Neutrophil (primary cell): ENCODE results near the gene B3GNT7.

Experiments
- H3K27ac ChIP-seq: fragments of 200-600 bp; sonication (generic); 2 replicates; pipeline ENCODE4 v1.5.1; 2016; ENCODE audit warnings: mild to moderate bottlenecking, moderate library complexity
- H3K27me3 ChIP-seq: fragments of 200-600 bp; sonication (generic); 2 replicates; pipeline ENCODE4 v1.6.0; 2016; ENCODE audit warnings: mild to moderate bottlenecking
- H3K36me3 ChIP-seq: fragments of 200-600 bp; sonication (generic); 2 replicates; pipeline ENCODE4 v1.5.1; 2017
- H3K4me1 ChIP-seq, 2 experiments: fragments of 200-600 bp in 1 of 2; sonication (generic) in 1 of 2; 1 replicate in 1 of 2; 2 replicates in 1 of 2; pipeline versions ENCODE4 v1.5.1 to v1.6.1; 2013 to 2016; ENCODE audit warnings: low read depth in 1 of 2, low read length in 1 of 2, mild to moderate bottlenecking in 1 of 2, moderate library complexity in 1 of 2; ENCODE audit not compliant: control insufficient read depth in 1 of 2, insufficient read depth in 1 of 2
- H3K4me3 ChIP-seq, 2 experiments: fragments of 200-600 bp in 1 of 2; sonication (generic) in 1 of 2; 1 replicate in 1 of 2; 2 replicates in 1 of 2; pipeline ENCODE4 v1.5.1; 2013 to 2016; ENCODE audit warnings: low read depth in 1 of 2, low read length in 1 of 2, mild to moderate bottlenecking in 1 of 2, moderate library complexity in 1 of 2
- H3K9me3 ChIP-seq: fragments of 200-600 bp; sonication (generic); 2 replicates; pipeline ENCODE4 v1.5.1; 2016
- TF ChIP-seq, protein P1 (sequence below): fragments of 200-600 bp; sonication (generic); IDR thresholded peaks from 2 replicates; pipeline ENCODE4 v1.5.1; 2016; ENCODE audit warnings: antibody characterized with exemption

B3GNT7 gene

DNA sequence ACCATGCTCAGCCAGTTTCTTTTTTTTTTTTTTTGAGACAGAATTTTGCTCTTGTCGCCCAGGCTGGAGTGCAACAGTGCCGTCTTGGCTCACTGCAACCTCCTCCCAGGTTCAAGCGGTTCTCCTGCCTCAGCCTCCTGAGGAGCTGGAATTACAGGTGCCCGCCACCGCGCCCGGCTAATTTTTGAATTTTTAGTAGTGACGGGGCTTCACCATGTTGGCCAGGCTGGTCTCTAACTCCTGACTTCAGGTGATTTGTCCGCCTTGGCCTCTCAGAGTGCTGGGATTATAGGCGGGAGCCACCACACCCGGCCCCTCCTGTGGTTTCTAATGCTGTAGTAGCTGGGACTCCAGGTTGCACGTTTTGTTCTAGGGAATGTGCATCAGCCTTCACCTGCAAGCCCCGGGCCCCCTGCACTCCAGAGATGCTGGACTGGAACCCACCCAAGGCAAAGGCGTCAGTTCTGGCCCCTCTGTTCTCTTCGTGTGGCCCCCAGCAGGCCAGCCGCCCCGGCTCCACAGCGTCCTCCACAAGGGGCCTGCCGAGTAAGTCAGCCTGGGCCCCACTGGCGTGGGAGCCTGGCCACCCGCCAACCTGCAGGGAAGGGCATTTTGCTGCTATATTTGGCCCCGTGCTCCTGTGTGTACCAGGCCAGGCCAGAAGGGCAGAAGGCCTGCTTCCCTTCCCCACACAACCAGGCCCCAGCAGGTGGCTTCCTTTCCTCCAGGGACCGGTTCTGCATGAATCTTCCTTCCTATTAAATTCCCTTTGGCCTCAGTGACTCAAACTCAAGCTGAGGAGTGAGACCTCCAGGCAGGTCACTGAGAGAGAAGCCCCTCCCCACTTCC is 25.7 kb upstream of the B3GNT7 start:
- Histone ChIP-seq H3K27me3 (no peaks in the 10 kb centered on the region), H3K36me3 (no peaks in the 10 kb centered on the region), H3K4me3 (no peak overlapping the region), H3K27ac (no peak overlapping the region), H3K9me3 (no peaks in the 10 kb centered on the region), H3K4me1 (peaks cover 6 to 11% of the 10 kb centered on the region in 2 experiments)
- TF ChIP-seq, protein P1, sequence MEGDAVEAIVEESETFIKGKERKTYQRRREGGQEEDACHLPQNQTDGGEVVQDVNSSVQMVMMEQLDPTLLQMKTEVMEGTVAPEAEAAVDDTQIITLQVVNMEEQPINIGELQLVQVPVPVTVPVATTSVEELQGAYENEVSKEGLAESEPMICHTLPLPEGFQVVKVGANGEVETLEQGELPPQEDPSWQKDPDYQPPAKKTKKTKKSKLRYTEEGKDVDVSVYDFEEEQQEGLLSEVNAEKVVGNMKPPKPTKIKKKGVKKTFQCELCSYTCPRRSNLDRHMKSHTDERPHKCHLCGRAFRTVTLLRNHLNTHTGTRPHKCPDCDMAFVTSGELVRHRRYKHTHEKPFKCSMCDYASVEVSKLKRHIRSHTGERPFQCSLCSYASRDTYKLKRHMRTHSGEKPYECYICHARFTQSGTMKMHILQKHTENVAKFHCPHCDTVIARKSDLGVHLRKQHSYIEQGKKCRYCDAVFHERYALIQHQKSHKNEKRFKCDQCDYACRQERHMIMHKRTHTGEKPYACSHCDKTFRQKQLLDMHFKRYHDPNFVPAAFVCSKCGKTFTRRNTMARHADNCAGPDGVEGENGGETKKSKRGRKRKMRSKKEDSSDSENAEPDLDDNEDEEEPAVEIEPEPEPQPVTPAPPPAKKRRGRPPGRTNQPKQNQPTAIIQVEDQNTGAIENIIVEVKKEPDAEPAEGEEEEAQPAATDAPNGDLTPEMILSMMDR = no peak

DNA sequence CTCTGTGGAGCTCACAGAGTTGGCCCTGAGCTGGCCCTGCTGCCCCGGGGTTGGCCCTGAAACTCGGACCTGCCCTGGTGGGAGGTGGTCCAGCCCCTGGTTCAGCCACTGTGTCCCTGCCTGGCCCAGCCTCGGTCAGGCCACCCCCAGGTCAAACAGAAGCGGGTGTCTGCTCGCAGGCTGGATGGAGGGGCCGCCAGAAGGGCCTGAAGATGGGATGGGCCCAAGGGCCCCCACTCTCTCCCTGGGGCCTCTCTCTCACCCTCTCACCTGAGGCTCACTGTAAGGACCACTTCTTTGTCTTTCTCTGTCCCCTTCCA is 25.1 kb upstream of the B3GNT7 start:
- H3K27me3 ChIP-seq = no peaks in the 10 kb centered on the region
- peaks cover 3 to 7% of the 10 kb centered on the region in 2 experiments for H3K4me1 ChIP-seq
- TF ChIP-seq, protein P1 = no peak
- H3K27ac ChIP-seq = no peak overlapping the region
- H3K9me3 ChIP-seq = no peaks in the 10 kb centered on the region
- H3K36me3 ChIP-seq = no peaks in the 10 kb centered on the region
- no peak overlapping the region for H3K4me3 ChIP-seq

DNA sequence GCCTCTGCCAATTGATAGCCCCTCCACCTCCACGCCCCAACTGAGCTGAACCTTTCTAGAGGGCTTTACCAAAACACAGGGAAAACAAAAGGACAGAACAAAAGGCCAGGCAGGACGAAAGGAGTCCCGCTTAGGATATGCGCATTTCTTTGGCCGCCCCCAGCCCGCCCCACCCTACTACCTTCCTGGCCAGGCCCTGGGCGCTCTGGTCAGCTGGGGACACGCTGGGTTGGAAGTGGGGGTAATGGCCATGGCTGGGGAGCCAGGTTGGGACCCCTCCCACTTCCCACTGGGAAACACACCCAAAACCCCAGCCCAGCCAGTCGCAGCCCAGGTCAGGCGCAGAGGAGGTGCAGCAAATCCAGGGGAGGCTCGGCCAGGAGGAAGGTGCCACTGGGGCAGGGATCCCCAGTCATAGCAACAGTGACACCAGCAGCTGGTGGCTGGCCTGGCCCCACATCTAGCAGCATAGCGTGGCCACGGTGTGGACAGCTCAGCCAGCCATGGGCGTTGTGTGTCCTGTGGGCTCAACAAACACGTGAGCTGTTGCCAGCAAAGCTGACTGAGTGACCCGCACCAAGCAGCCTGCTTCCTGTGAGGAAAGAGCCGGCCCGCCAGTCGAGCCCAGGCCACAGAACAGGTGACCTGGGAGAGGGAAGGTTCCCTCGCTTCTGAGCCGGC is 24.6 kb upstream of the B3GNT7 start:
- peaks cover 3 to 7% of the 10 kb centered on the region in 2 experiments for H3K4me1 ChIP-seq
- H3K9me3 ChIP-seq = no peaks in the 10 kb centered on the region
- TF ChIP-seq, protein P1 = no peak
- no peaks in the 10 kb centered on the region for H3K36me3 ChIP-seq
- H3K4me3 ChIP-seq = no peak overlapping the region
- H3K27me3 ChIP-seq = no peaks in the 10 kb centered on the region
- no peak overlapping the region for H3K27ac ChIP-seq

DNA sequence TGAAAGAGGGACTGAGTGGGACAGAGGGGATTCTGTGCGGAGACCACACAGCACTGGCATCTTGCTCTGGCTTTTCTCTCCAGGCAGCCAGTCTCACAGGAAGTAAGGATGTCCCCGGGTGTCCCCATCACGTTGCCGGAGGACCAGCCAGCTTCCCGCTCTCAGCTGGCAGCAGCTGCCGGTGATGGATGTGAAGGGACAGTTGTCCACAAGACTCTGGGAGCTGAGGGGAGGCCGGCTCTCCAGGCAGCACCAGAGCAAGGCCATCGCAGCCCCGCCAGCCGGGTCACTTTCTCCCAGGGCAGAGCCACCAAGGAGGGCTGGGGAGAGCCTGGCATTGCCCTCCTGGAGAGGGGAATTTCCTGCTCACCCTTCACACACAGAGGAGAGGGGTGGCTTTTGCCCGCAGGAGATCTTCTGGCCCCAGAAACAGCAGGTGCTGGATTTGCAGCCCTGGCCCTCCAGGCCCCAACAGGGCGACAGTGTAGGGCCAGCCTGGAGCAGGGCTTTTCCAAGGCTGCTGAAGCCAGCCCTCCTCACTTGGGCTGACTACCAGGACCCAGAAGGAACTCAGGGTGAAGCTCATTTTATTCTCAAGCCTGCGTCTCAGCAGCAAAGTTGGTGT is 24.0 kb upstream of the B3GNT7 start:
- TF ChIP-seq, protein P1 = no peak
- Histone ChIP-seq H3K9me3 (no peaks in the 10 kb centered on the region), H3K27ac (no peak overlapping the region), H3K4me1 (peaks cover 3 to 7% of the 10 kb centered on the region in 2 experiments), H3K36me3 (no peaks in the 10 kb centered on the region), H3K4me3 (no peak overlapping the region), H3K27me3 (no peaks in the 10 kb centered on the region)

DNA sequence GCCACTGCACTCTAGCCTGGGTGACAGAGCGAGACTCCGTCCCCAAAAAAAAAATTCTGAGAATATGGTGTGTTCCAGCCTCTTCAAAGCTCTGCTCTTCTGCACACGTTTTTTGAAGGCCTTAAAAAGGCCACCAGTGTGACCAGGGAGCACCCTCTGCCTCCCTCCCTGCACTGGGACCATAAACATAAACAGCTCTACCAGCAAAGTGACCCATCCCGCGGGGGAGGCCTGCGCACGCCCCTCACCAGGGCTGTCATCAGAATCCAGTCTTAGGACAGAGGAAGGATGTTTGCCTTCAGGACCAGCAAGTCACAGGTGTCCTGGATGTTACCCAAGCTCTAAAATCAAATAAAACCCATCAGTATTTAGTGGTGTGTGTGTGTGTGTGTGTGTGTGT is 23.2 kb upstream of the B3GNT7 start:
- H3K27me3 ChIP-seq = no peaks in the 10 kb centered on the region
- H3K4me1 ChIP-seq = peaks cover 3 to 7% of the 10 kb centered on the region in 2 experiments
- TF ChIP-seq, protein P1 = no peak
- no peak overlapping the region for H3K4me3 ChIP-seq
- no peaks in the 10 kb centered on the region for H3K9me3 ChIP-seq
- no peaks in the 10 kb centered on the region for H3K36me3 ChIP-seq
- no peak overlapping the region for H3K27ac ChIP-seq
